NCI-H2081 treated with DMSO at 0.1 percent for 48 hours (cell line): ENCODE results near the gene SSBP2.
A peak's percentile ranks its signal among the peaks of the same experiment; 100 is the strongest.
"Not testable (repeated sequence)": the region's sequence is repeated elsewhere in the genome, so short reads cannot be mapped to it uniquely, and the experiment has no call there.

Experiments used
- DNase-seq: peaks from one replicate; lab custom pipeline; 2025; lab: John Stamatoyannopoulos, UW

SSBP2 gene

DNA sequence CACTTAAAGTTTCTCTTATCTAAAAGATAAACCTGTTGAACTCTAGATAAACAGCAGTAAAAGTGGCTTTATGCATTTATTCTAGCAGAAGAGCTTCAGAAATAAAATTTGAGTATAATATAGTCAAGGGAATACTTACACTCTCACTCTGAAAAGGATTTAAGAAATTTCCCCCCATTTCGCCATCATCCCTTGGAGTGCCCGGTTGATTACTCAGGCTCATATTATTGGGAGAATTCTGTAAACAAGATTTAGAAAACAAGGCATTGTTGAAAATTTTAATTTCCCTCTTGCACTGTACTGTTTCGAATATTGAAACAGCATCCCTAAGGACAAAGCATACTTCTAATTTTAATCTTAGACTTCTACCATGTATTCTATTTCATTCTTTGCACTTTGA is 322.5 kb downstream of the SSBP2 start:
- no peak for DNase-seq

DNA sequence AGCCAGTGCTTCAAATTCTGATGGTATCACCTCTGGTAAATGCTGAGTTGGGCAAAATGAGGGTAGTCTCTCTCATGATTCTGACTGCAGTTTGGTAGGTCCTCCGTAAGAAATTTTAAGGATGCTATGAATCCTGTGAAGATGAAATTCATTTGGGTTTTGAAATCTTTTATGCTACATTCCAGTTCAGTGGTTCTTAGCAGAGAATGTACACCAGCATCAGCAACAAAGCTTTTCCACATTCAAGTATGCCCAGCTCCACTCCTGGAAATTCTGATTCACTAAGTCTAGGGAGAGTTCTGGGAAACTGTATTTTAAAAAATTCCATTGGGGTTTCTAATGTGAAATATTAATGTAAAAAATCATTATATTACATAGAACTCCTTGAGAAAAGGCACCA is 323.3 kb downstream of the SSBP2 start:
- DNase-seq = no peak

GRCh38 chr5:81426359-81427030 is 324.4 kb downstream of the SSBP2 start:
- DNase-seq = no peak

DNA sequence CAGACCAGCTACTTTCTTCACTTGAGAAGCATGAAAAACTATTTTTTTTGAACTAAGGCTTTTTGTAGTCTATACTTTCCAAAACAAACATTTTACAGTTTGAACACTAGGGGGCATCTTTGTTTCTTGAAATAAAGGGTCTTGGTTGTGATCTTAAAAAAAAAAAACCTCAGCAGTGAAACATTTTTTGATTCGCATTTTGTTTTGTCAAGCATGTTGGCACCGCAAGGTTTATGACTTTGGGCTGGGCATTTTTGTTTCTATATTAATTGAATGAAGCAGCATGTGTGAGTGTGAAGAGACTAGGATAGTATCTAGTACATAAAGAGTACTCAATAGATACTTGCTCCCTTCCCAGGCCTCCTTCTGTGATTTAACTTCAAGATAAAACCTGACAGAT is 325.3 kb downstream of the SSBP2 start:
- peak; percentile 1 for DNase-seq

DNA sequence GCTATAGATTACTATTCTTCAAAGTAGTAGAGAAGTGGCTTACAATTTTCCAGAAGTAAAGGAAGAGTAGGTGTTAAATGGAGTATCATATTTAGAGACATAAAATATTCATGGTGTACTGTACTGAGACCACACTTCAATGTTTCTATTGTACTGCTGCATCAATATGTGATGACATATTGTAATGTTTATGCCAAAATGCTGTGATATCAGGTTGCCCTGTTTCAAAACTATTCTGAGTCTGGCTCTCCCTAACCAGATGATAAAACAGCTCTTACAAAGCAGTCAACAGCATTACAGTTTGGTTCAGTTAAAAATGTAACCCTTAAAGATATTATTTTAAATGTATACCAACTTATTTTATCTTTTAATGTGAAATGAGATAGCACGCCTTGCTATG is 326.2 kb downstream of the SSBP2 start:
- no peak for DNase-seq

- DNase-seq = no peak
Measured at GRCh38 chr5:81422671-81423070, 328.2 kb downstream of the SSBP2 start.

GRCh38 chr5:81420039-81420667 is 330.7 kb downstream of the SSBP2 start:
- no peak for DNase-seq

DNA sequence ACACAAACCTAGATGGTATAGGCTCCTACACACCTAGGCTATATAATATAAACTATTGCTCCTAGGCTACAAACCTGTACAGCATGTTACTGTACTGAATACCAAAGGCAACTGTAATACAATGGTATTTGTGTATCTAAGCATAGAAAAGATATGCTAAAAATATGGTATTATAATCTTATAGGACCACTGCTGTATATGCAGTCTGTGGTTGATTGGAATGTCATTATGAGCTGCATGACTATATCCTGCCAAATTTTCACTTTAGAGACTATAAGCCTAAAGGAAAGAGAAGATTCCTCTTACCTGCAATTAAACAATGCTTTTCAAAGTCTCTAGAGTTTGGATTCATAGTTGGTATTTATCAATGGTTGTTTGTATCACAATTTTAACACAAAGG is 332.3 kb downstream of the SSBP2 start:
- DNase-seq = no peak

DNA sequence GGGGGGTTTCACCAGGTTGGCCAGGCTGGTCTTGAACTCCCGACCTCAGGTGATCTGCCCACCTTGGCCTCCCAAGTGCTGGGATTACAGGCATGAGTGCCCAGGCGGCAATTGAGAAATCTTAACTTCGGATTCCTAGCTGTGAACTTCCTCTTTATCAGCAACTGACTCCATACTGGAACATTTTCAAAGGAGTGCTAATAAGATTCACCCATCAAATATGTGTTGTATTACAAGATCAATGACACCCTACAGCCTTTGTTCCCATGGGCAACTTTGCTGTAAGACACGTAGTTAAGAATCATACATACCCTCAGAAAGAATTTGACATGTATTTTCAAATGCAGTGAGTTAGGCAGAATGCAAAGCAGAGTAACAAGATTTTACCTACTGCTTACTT is 333.8 kb downstream of the SSBP2 start:
- no peak for DNase-seq

- no peak for DNase-seq
Measured at GRCh38 chr5:81409896-81410295, 341.0 kb downstream of the SSBP2 start.

- no peak for DNase-seq
Measured at GRCh38 chr5:81409361-81409760, 341.5 kb downstream of the SSBP2 start.

- no peak for DNase-seq
Measured at GRCh38 chr5:81408496-81408895, 342.4 kb downstream of the SSBP2 start.

DNA sequence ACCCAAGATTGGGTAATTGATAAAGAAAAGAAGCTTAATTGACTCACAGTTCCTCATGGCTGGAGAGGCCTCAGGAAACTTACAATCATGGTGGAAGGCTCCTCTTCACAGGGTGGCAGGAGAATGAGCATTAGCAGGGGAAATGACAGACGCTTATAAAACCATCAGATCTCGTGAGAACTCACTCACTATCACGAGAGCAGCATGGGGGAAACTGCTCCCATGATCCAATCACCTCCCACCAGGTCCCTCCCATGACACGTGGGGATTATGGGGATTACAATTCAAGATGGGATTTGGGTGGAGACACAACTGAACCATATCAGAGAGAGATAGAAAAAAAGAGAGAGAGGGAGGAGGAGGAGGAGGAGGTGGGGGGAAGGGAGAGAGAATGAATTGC is 343.1 kb downstream of the SSBP2 start:
- not testable (repeated sequence) for DNase-seq

GRCh38 chr5:81405126-81405891 is 345.6 kb downstream of the SSBP2 start:
- no peak for DNase-seq

- no peak for DNase-seq
Measured at GRCh38 chr5:81402192-81402930, 348.5 kb downstream of the SSBP2 start.

GRCh38 chr5:81401266-81401665 is 349.6 kb downstream of the SSBP2 start:
- DNase-seq = no peak

GRCh38 chr5:81400375-81400774 is 350.5 kb downstream of the SSBP2 start:
- DNase-seq = no peak

DNA sequence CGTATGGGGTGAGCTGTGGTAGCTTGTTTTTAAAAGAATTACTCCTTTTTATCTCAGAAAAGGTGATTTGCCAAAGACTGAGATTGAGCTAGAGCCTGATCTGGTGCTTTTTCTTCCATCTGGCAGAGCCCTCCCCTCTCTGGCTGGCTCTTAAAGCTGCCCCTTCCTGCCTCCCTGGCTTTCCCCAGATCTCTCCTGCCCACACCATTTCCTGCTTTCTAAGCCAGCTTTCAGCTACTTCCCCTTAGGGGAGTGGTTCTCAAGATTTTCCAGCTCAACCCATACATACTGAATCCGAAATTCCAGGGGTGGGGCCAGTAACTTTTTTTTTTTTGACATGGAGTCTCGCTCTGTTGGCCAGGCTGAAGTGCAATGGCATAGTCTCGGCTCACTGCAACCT is 352.2 kb downstream of the SSBP2 start:
- DNase-seq = no peak

DNA sequence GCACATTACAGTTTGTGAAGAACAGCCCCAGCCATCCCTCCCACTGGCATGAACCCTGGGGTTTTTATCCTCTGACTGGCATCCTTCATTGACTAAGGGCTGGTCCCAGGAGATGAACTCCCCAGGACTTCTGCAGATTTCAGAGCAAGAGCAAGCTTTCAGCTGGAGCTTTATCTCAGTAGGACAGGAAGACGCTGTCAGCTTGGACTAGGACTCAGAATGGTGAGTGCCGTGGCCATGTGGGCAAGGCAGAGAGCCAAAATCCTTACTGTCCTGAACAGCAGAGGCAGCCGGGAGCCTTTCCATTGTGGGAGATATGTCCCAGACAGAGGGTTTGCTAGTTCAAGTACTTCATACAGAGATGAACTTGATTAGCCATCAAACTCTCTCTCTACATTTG is 353.7 kb downstream of the SSBP2 start:
- no peak for DNase-seq

DNA sequence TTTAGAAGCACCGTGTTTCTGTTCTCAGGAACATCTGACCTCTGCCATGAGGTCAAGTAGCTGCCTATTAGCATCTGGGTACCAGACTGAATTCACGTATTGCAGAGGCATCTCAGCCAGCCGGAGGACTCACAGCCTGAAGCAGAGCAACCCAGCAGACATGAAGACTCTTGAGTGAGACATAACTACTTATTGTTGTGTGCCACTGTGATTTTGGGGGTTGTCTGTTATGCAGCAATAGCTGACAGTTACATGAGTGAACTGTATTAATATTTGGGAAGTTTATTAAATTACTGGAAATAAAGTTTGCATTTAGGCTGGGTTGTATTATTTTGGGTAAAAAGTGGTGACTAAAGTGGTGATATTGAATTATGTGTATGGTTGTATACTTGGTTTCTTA is 355.6 kb downstream of the SSBP2 start:
- no peak for DNase-seq

DNA sequence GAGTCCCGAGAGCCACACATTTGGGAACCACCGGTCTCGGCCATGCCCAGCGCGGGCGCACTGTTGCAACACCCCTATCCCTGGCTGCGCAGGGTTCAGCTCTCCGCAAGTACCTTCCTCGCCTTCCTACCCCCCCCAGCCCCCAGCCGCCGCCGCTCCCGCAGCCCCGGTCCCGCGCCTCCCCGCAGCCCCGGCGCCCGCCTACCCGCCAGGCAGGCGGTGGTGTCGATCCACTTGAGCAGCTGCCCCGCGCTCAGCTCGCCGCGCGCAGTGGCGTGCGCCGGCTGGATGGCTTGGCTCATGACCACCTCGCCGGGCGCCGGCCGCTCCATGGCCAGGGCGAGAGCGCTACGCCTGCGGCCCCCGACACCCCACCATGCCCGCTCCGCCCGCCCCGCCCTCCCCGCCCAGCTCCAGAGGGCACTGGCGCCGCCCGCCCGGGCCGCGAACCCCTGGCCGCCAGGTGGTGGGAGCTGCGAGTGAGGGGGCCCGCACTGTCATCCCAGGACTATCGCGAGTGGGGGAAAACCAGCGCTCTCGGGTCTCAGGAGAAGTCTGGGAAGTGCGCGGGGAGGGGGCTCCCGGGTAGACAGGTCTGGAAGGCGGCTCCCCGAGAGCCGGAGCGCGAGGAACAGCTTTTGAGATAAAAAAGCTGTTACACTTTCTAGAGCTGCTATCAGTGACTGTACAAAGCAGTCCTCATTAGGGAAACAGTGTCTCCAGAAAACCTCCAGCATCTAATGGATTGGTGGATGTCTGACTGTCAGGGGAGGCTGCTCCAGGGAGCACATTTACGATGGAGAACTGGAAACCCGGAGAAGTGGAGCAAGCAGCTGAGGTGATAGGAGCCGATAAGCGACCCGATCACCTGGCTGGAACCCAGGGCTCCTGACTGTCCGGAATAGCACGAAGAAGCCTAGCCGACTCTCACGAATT is 356.8 kb downstream of the SSBP2 start, which contains the start of gene ACOT12:
Gene ACOT12 (minus strand): TSS at position 352 of the 936 bp plus-strand sequence. CDS start 20 bp downstream, at position 332.
- no peak for DNase-seq
